Ramos (cell line): ENCODE data around the gene RANGAP1.
"Not testable (repeated sequence)": the region's sequence is repeated elsewhere in the genome, so short reads cannot be mapped to it uniquely, and the experiment has no call there.

ENCODE experiments used
- in situ Hi-C: fragments of 300-500 bp; cut with MboI; formaldehyde crosslinking; loops from one replicate; pipeline ENCODE4 v1.14.3; 2022; ENCODE audit warnings: low sequenced_read_pairs; ENCODE audit not compliant: unreplicated experiment

Gene RANGAP1

GRCh38 chr22:41301085-41302020, 15.4 kb upstream of the RANGAP1 start, which contains the start of gene ZC3H7B:
Gene ZC3H7B (plus strand): TSS chr22:41301525. CDS start chr22:41320661, 19,136 bp downstream.
- in situ Hi-C loops, result no loop called here

- in situ Hi-C loops, result no loop called here
Observed at GRCh38 chr22:41300661-41301060, 14.7 kb upstream of the RANGAP1 start.

- in situ Hi-C loops, result no loop called here
Observed at GRCh38 chr22:41296826-41297667, 11.1 kb upstream of the RANGAP1 start.

GRCh38 chr22:41294816-41295215, 8.8 kb upstream of the RANGAP1 start:
- in situ Hi-C loops, result not testable (repeated sequence)

GRCh38 chr22:41290262-41291221, 4.6 kb upstream of the RANGAP1 start:
- in situ Hi-C loops, result no loop called here

- in situ Hi-C loops, result no loop called here
Observed at GRCh38 chr22:41289671-41290070, 3.7 kb upstream of the RANGAP1 start.

GRCh38 chr22:41288245-41288946, 2.4 kb upstream of the RANGAP1 start:
- in situ Hi-C loops, result no loop called here

- in situ Hi-C loops, result no loop called here
Observed at GRCh38 chr22:41286639-41287091, 678 bp upstream of the RANGAP1 start.

- in situ Hi-C loops, result no loop called here
Observed at GRCh38 chr22:41285441-41285819, 557 bp downstream of the RANGAP1 start.

GRCh38 chr22:41284465-41284864, 1.5 kb downstream of the RANGAP1 start:
- in situ Hi-C loops, result no loop called here

GRCh38 chr22:41280854-41281253, 5.1 kb downstream of the RANGAP1 start:
- in situ Hi-C loops, result no loop called here

GRCh38 chr22:41280065-41280464, 5.9 kb downstream of the RANGAP1 start:
- in situ Hi-C loops, result no loop called here

GRCh38 chr22:41274856-41275255, 11.1 kb downstream of the RANGAP1 start:
- in situ Hi-C loops, result no loop called here

- in situ Hi-C loops, result no loop called here
Observed at GRCh38 chr22:41273128-41273527, 12.9 kb downstream of the RANGAP1 start.

GRCh38 chr22:41271787-41272186, 14.2 kb downstream of the RANGAP1 start:
- in situ Hi-C loops, result no loop called here

- in situ Hi-C loops, result no loop called here
Observed at GRCh38 chr22:41267958-41268357, 18.0 kb downstream of the RANGAP1 start.

GRCh38 chr22:41264408-41264941, 21.5 kb downstream of the RANGAP1 start:
- in situ Hi-C loops, result no loop called here

GRCh38 chr22:41263704-41264103, 22.3 kb downstream of the RANGAP1 start:
- in situ Hi-C loops, result no loop called here

- in situ Hi-C loops, result no loop called here
Observed at GRCh38 chr22:41262250-41262765, 23.7 kb downstream of the RANGAP1 start.
